ENCODE results near the gene ANTKMT.

DNA sequence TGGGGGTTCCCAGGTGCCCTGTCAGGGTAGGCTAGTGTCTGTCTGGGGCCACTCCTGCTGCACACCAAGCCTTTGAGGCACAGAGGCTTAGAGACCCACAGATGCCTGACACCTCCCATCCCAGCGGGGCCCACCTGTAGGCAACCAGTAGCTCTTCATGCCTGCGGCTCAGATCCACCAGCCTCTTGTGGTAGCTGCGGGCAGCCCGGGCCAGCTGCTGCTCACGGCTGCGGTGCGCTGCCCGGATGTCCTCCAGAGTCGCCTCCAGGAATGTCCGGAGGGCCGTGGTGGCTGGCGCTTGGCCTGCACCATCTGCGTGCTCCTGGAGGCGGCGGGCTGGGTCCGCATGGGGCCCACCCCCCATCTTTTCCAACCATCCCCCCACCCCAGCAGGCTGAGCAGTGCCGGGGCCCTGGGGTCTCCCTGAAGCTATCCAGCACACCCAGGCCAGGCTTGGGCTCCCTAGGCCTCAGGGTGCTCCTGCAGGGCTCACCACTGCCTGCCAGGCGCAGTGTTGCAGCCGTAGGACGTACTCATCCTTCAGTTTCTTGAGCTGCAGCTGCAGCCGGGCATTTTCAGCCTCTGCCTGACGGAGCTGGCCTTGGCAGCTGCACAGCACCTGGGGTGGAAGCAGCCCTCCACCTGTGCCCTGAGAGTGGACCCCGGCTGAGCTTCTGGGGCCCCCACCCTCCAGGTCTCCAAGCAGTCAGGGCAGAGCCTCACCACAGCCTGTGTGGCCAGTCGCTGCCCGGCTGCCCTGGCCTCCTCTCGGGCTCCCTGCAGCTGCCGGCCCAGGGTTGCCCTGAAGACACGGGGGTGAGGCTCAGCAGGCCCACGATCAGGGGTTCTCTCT is 3.5 kb downstream of the ANTKMT start:
- TF ChIP-seq POLR2A (IDR thresholded peaks at IDR 0.05) (no peak), CTCF (IDR thresholded peaks at IDR 0.05) (no peak), POLR2AphosphoS5 (IDR thresholded peaks at IDR 0.05) (no peak), EP300 (IDR thresholded peaks at IDR 0.05) (no peak)

All from sigmoid colon (tissue), 4 donors.